OCI-LY1 (cell line): ENCODE measurements around the gene STK32B.

Source experiments
- H2AFZ ChIP-seq: fragments of 200-600 bp; sonication (generic), shearing (Covaris generic); 2 replicates; pipeline ENCODE4 v1.6.0; 2014; ENCODE audit warnings: antibody characterized with exemption, mild to moderate bottlenecking, low read length
- H3F3A ChIP-seq: fragments of 200-600 bp; sonication (generic), shearing (Covaris generic); 2 replicates; pipeline ENCODE4 v1.6.0; 2014; ENCODE audit warnings: mild to moderate bottlenecking, antibody characterized with exemption, low read length, moderate library complexity; ENCODE audit not compliant: insufficient read depth
- H3K27ac ChIP-seq: fragments of 200-600 bp; sonication (generic); 2 replicates; pipeline ENCODE4 v1.5.1; 2014; ENCODE audit warnings: low read length, mixed run types, mild to moderate bottlenecking, low read depth; ENCODE audit not compliant: poor library complexity, severe bottlenecking
- H3K27me3 ChIP-seq: fragments of 200-600 bp; sonication (generic); 2 replicates; pipeline ENCODE4 v1.6.0; 2014; ENCODE audit warnings: antibody characterized with exemption, mild to moderate bottlenecking, low read length, moderate library complexity; ENCODE audit not compliant: insufficient read depth
- H3K36me3 ChIP-seq: fragments of 200-600 bp; sonication (generic); 2 replicates; pipeline ENCODE4 v1.6.1; 2014; ENCODE audit warnings: mild to moderate bottlenecking, antibody characterized with exemption, low read length, moderate library complexity, mixed read lengths; ENCODE audit not compliant: insufficient read depth
- H3K4me1 ChIP-seq: fragments of 200-600 bp; sonication (generic); 2 replicates; pipeline ENCODE4 v1.5.1; 2014; ENCODE audit warnings: mild to moderate bottlenecking, low read length, moderate library complexity; ENCODE audit not compliant: insufficient read depth, severe bottlenecking
- H3K4me2 ChIP-seq: fragments of 200-600 bp; sonication (generic), shearing (Covaris generic); 2 replicates; pipeline ENCODE4 v1.6.1; 2014; ENCODE audit warnings: low read length
- H3K4me3 ChIP-seq: fragments of 200-600 bp; sonication (generic); 2 replicates; pipeline ENCODE4 v1.5.1; 2014; ENCODE audit warnings: low read length, low read depth, mild to moderate bottlenecking, mixed read lengths; ENCODE audit not compliant: poor library complexity, severe bottlenecking
- H3K79me2 ChIP-seq: fragments of 200-600 bp; shearing (Covaris generic); 2 replicates; pipeline ENCODE4 v1.6.1; 2016; ENCODE audit warnings: mixed run types, low read length, mixed read lengths; ENCODE audit not compliant: insufficient read depth
- H3K9ac ChIP-seq: fragments of 200-600 bp; sonication (generic), shearing (Covaris generic); 2 replicates; pipeline ENCODE4 v1.6.1; 2014; ENCODE audit warnings: mild to moderate bottlenecking, low read length, mixed read lengths
- H3K9me2 ChIP-seq: fragments of 200-600 bp; sonication (generic), shearing (Covaris generic); 2 replicates; pipeline ENCODE4 v1.6.1; 2014; ENCODE audit warnings: low read depth, mild to moderate bottlenecking, low read length, mixed read lengths
- H3K9me3 ChIP-seq: fragments of 200-600 bp; shearing (Covaris generic); 2 replicates; pipeline ENCODE4 v1.6.1; 2014; ENCODE audit warnings: low read length, mixed read lengths
- H4K20me1 ChIP-seq: fragments of 200-600 bp; sonication (generic), shearing (Covaris generic); 2 replicates; pipeline ENCODE4 v1.6.0; 2016; ENCODE audit warnings: mild to moderate bottlenecking, low read length; ENCODE audit not compliant: insufficient read depth
- CTCF ChIP-seq: fragments of 200-600 bp; sonication (generic), shearing (Covaris generic); IDR thresholded peaks from 2 replicates; pipeline ENCODE4 v1.5.1; 2017; ENCODE audit warnings: mild to moderate bottlenecking, antibody characterized with exemption, low read length, moderate library complexity, mixed read lengths
- EZH2 ChIP-seq: fragments of 200-600 bp; sonication (generic), shearing (Covaris generic); IDR thresholded peaks from 2 replicates; pipeline ENCODE4 v1.8.0; 2017; ENCODE audit warnings: borderline replicate concordance, mixed run types, mild to moderate bottlenecking, antibody characterized with exemption, low read length, moderate library complexity, mixed read lengths

The STK32B gene

DNA sequence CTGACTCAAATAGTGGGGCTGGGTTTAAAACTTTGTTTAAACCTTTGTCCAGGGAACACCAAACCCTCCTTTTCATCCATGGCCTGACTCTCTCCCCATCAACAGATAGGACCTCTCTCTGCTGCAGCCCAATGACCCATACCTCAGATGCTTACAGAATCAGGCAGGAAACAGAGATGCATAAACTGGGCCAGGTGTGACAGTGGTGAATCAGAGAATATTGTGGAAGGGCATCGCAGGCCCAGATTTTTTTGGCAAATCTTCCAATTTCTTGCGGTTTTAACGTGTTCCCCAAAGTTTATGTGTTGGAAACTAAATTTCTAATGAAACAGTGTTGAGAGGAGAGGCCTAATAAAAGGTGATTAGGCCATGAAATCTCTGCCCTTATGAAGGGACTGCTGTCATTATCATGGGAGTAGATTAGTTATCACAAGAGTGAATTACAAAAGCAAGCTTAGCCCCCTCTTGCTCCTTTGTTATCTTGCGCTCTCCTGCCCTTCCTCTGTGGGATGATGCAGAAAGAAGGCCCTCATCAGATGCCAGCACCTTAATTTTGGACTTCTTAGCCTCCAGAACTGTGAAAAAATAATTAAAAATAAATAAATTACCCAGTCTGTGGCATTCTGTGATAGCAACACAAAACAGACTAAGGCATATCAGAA lies 82.8 kb downstream of the STK32B start:
- Histone ChIP-seq H3K27ac (no peak overlapping the region), H3K4me3 (no peak overlapping the region), H3K36me3 (no peaks in the 10 kb centered on the region)

DNA sequence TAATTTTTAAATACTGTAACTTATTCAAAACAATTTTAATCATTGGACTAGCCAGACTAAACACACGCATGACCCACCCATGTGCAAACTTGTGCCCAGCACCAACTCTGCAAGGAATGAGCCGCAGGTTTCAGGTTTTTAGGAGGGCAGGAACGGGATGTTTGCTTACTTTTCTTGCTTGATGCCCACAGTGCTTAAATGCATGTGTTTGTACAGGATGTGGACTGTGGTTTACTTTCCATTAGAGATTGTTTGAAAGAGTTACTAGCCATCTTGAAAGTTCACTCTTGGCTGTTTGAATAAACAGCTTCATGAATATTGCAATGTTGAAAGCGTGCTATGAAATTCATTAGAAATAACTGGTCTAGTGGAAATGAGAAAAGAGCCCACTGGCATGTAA lies 83.3 kb downstream of the STK32B start:
- Histone ChIP-seq H3K36me3 (no peaks in the 10 kb centered on the region), H2AFZ (no peak overlapping the region), H3K9me3 (no peaks in the 10 kb centered on the region), H3K27ac (no peak overlapping the region), H3K27me3 (no peaks in the 10 kb centered on the region), H3K79me2 (no peaks in the 10 kb centered on the region), H3K4me3 (no peak overlapping the region), H3F3A (no peaks in the 10 kb centered on the region), H3K9me2 (no peaks in the 10 kb centered on the region), H3K9ac (no peak overlapping the region), H3K4me2 (no peak overlapping the region), H3K4me1 (no peaks in the 10 kb centered on the region), H4K20me1 (no peaks in the 10 kb centered on the region)
- TF ChIP-seq EZH2 (no peak), CTCF (no peak)

More for the DNA sequence above, 82.8 kb downstream of the STK32B start:
- H3K27me3 ChIP-seq: no peaks in the 10 kb centered on the region
- H3K9me3 ChIP-seq: no peaks in the 10 kb centered on the region
- H3K79me2 ChIP-seq: no peaks in the 10 kb centered on the region
- no peak overlapping the region for H3K4me2 ChIP-seq
- no peaks in the 10 kb centered on the region for H3F3A ChIP-seq
- no peak overlapping the region for H2AFZ ChIP-seq
- no peaks in the 10 kb centered on the region for H3K4me1 ChIP-seq
- TF ChIP-seq EZH2 (no peak), CTCF (no peak)
- H3K9ac ChIP-seq: no peak overlapping the region
- no peaks in the 10 kb centered on the region for H3K9me2 ChIP-seq
- H4K20me1 ChIP-seq: no peaks in the 10 kb centered on the region

- no peak overlapping the region for H2AFZ ChIP-seq
- H3K9me3 ChIP-seq: no peaks in the 10 kb centered on the region
- H4K20me1 ChIP-seq: no peaks in the 10 kb centered on the region
- no peaks in the 10 kb centered on the region for H3F3A ChIP-seq
- H3K9ac ChIP-seq: no peak overlapping the region
- no peak overlapping the region for H3K4me3 ChIP-seq
- no peak overlapping the region for H3K27ac ChIP-seq
- no peaks in the 10 kb centered on the region for H3K79me2 ChIP-seq
- H3K36me3 ChIP-seq: no peaks in the 10 kb centered on the region
- H3K27me3 ChIP-seq: no peaks in the 10 kb centered on the region
- no peak overlapping the region for H3K4me2 ChIP-seq
- TF ChIP-seq CTCF: no peak
- no peak for TF ChIP-seq EZH2
- no peaks in the 10 kb centered on the region for H3K4me1 ChIP-seq
- no peaks in the 10 kb centered on the region for H3K9me2 ChIP-seq
Measured at GRCh38 chr4:5137226-5137625, 85.9 kb downstream of the STK32B start.
